ENCODE results near the gene DYNLT4.

DYNLT4 gene, protein sequence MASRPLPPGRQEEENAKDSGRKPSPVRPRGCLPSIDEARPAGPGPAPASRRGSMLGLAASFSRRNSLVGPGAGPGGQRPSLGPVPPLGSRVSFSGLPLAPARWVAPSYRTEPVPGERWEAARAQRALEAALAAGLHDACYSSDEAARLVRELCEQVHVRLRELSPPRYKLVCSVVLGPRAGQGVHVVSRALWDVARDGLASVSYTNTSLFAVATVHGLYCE

GRCh38 chr1:44806704-44807363 is at the start of gene DYNLT4:
DYNLT4 (minus strand) TSS chr1:44807351; CDS start chr1:44806668, 683 bp downstream.
- peak within 1 kb of the TSS; percentile 46 for H2AFZ ChIP-seq (ENCODE audit: low read depth, low read length)
- no peaks in the 10 kb centered on the region for H3K9me3 ChIP-seq (ENCODE audit: low read length)
- H3K27me3 ChIP-seq (ENCODE audit: insufficient read depth, low read length): no peaks in the 10 kb centered on the region
- H3K4me3 ChIP-seq (ENCODE audit: low read length): peak within 1 kb of the TSS; percentile 46
- H3K36me3 ChIP-seq (ENCODE audit: insufficient read depth, low read length): peaks cover 27% of the 10 kb centered on the region
- peaks cover 54% of the 10 kb centered on the region for H3K4me1 ChIP-seq (ENCODE audit: insufficient read depth, low read length)

- Histone ChIP-seq H3K4me3 (ENCODE audit: low read length) (no peak overlapping the region), H3K9me3 (ENCODE audit: low read length) (no peaks in the 10 kb centered on the region), H3K4me1 (ENCODE audit: insufficient read depth, low read length) (no peaks in the 10 kb centered on the region), H3K27me3 (ENCODE audit: insufficient read depth, low read length) (no peaks in the 10 kb centered on the region), H3K36me3 (ENCODE audit: insufficient read depth, low read length) (peaks cover 6% of the 10 kb centered on the region), H2AFZ (ENCODE audit: low read depth, low read length) (no peak overlapping the region)
These were observed 48.6 kb upstream of the DYNLT4 start for GRCh38 chr1:44855742-44856141.

DNA sequence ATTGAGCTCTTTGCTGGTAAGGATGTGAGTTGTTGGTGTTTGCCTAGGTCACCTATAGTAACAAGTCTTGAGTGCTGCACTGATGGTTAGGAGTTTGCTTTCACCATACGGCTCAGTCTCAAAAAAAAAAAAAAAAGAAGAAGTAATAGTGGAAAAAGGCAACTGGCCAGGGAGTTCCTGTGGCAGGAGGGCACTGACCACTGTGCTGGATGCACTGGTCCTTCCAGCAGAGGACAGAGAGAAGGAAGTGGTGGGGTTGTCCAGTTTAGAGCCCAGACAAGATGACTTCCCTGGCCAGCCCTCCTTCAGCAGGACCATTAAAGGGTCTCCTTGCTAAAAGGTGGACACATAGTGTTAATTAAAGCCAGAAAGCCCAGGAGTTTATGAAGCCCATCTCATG is 47.8 kb upstream of the DYNLT4 start:
- Histone ChIP-seq H3K9me3 (ENCODE audit: low read length) (no peaks in the 10 kb centered on the region), H3K27me3 (ENCODE audit: insufficient read depth, low read length) (no peaks in the 10 kb centered on the region), H2AFZ (ENCODE audit: low read depth, low read length) (no peak overlapping the region), H3K4me3 (ENCODE audit: low read length) (no peak overlapping the region), H3K36me3 (ENCODE audit: insufficient read depth, low read length) (peaks cover 6% of the 10 kb centered on the region), H3K4me1 (ENCODE audit: insufficient read depth, low read length) (no peaks in the 10 kb centered on the region)

- H3K4me1 ChIP-seq (ENCODE audit: insufficient read depth, low read length): no peaks in the 10 kb centered on the region
- H3K9me3 ChIP-seq (ENCODE audit: low read length): no peaks in the 10 kb centered on the region
- no peaks in the 10 kb centered on the region for H3K27me3 ChIP-seq (ENCODE audit: insufficient read depth, low read length)
- H2AFZ ChIP-seq (ENCODE audit: low read depth, low read length): no peak overlapping the region
- H3K36me3 ChIP-seq (ENCODE audit: insufficient read depth, low read length): peaks cover 4% of the 10 kb centered on the region
- no peak overlapping the region for H3K4me3 ChIP-seq (ENCODE audit: low read length)
These were observed 46.0 kb upstream of the DYNLT4 start for GRCh38 chr1:44853201-44853600.

GRCh38 chr1:44851308-44851707 is 44.2 kb upstream of the DYNLT4 start:
- Histone ChIP-seq H3K27me3 (ENCODE audit: insufficient read depth, low read length) (no peaks in the 10 kb centered on the region), H2AFZ (ENCODE audit: low read depth, low read length) (no peak overlapping the region), H3K4me1 (ENCODE audit: insufficient read depth, low read length) (no peaks in the 10 kb centered on the region), H3K36me3 (ENCODE audit: insufficient read depth, low read length) (peaks cover 2% of the 10 kb centered on the region), H3K9me3 (ENCODE audit: low read length) (no peaks in the 10 kb centered on the region), H3K4me3 (ENCODE audit: low read length) (no peak overlapping the region)

DNA sequence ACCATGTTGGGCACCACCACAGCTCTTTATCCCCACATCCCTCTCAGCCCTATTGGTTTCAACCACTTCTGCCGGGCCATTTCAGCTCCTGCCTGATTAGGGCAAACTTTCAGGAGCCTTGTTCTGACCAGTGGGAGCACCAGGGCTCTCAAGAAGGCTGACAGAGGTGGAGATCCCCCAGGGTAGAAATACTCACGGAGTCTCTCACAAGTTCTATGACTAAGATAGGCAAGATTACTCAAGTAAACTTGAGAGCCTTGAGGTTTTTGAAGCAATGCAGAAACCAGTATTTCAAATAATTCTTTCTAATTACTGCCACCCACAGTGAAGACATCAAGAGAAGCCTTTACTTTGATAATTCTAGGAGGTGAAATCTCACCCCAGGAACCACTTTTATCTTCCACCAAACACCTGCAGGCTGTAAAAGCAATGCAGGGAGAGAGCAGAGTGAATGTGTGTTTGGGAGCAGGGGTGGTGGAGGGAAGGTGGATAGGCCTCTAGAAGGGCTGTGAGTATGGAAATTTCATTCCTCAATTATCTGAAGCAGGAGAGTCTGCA is 42.5 kb upstream of the DYNLT4 start:
- no peak overlapping the region for H2AFZ ChIP-seq (ENCODE audit: low read depth, low read length)
- no peaks in the 10 kb centered on the region for H3K27me3 ChIP-seq (ENCODE audit: insufficient read depth, low read length)
- no peaks in the 10 kb centered on the region for H3K9me3 ChIP-seq (ENCODE audit: low read length)
- H3K4me3 ChIP-seq (ENCODE audit: low read length): no peak overlapping the region
- H3K4me1 ChIP-seq (ENCODE audit: insufficient read depth, low read length): no peaks in the 10 kb centered on the region
- no peaks in the 10 kb centered on the region for H3K36me3 ChIP-seq (ENCODE audit: insufficient read depth, low read length)

GRCh38 chr1:44848456-44849181 is 41.5 kb upstream of the DYNLT4 start:
- Histone ChIP-seq H3K4me3 (ENCODE audit: low read length) (no peak overlapping the region), H3K36me3 (ENCODE audit: insufficient read depth, low read length) (no peaks in the 10 kb centered on the region), H2AFZ (ENCODE audit: low read depth, low read length) (no peak overlapping the region), H3K27me3 (ENCODE audit: insufficient read depth, low read length) (no peaks in the 10 kb centered on the region), H3K4me1 (ENCODE audit: insufficient read depth, low read length) (peaks cover under 1% of the 10 kb centered on the region), H3K9me3 (ENCODE audit: low read length) (no peaks in the 10 kb centered on the region)

- no peaks in the 10 kb centered on the region for H3K27me3 ChIP-seq (ENCODE audit: insufficient read depth, low read length)
These were observed 40.7 kb upstream of the DYNLT4 start for GRCh38 chr1:44847845-44848244.

DNA sequence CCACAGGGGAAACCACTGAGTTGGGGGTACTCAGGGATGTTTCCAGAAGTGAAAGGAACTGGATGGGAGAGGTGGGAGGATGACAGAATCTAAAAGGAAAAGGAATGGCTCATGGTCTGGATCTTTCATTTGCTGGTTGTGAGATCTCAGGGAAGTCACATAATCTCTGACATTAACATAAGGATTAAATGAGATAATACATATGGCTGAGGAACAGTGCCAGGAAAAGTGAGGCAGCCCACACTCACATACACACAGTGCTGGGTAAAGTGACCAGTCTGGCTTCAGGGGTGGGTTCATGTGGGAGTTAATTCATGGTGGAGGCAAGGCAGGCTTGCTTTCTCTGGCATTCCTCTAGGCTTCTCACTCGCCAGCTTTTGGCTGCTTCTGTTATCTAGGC is 39.8 kb upstream of the DYNLT4 start:
- no peak overlapping the region for H3K4me3 ChIP-seq (ENCODE audit: low read length)
- H3K9me3 ChIP-seq (ENCODE audit: low read length): no peaks in the 10 kb centered on the region
- H2AFZ ChIP-seq (ENCODE audit: low read depth, low read length): no peak overlapping the region
- H3K27me3 ChIP-seq (ENCODE audit: insufficient read depth, low read length): no peaks in the 10 kb centered on the region
- peaks cover 8% of the 10 kb centered on the region for H3K4me1 ChIP-seq (ENCODE audit: insufficient read depth, low read length)
- no peaks in the 10 kb centered on the region for H3K36me3 ChIP-seq (ENCODE audit: insufficient read depth, low read length)

More at GRCh38 chr1:44847845-44848244, 40.7 kb upstream of the DYNLT4 start:
- Histone ChIP-seq H3K4me3 (ENCODE audit: low read length) (no peak overlapping the region), H3K9me3 (ENCODE audit: low read length) (no peaks in the 10 kb centered on the region), H3K36me3 (ENCODE audit: insufficient read depth, low read length) (no peaks in the 10 kb centered on the region), H3K4me1 (ENCODE audit: insufficient read depth, low read length) (peaks cover 3% of the 10 kb centered on the region), H2AFZ (ENCODE audit: low read depth, low read length) (no peak overlapping the region)

- H3K4me1 ChIP-seq (ENCODE audit: insufficient read depth, low read length): peaks cover 13% of the 10 kb centered on the region
- no peaks in the 10 kb centered on the region for H3K36me3 ChIP-seq (ENCODE audit: insufficient read depth, low read length)
- no peaks in the 10 kb centered on the region for H3K9me3 ChIP-seq (ENCODE audit: low read length)
These were observed 35.9 kb upstream of the DYNLT4 start, which contains the start of gene PTCH2 for GRCh38 chr1:44842862-44843655. PTCH2 (minus strand) TSS chr1:44843253; CDS start chr1:44842932, 321 bp downstream.

DNA sequence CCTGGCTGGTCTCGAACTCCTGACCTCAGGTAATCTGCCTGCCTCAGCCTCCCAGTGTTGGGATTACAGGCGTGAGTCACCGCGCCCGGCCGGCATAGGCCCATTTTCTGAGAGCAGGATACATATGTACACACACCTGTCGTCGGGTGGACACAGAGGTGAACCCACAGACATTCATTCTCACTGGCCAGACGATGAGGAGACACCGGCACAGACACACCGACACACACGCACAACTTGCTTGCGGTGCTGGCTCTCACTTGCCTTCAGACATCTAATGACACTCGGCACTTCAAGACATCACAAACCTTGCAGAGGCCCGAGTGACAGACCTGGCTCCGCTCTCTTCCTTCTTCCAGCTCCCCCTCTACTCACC is 35.3 kb upstream of the DYNLT4 start:
- Histone ChIP-seq H2AFZ (ENCODE audit: low read depth, low read length) (peak overlapping the region; percentile 46), H3K4me3 (ENCODE audit: low read length) (peak overlapping the region; percentile 54), H3K9me3 (ENCODE audit: low read length) (no peaks in the 10 kb centered on the region)

More at GRCh38 chr1:44842862-44843655, 35.9 kb upstream of the DYNLT4 start, which contains the start of gene PTCH2:
- no peaks in the 10 kb centered on the region for H3K27me3 ChIP-seq (ENCODE audit: insufficient read depth, low read length)
- H2AFZ ChIP-seq (ENCODE audit: low read depth, low read length): peak within 1 kb of the TSS; percentile 46
- H3K4me3 ChIP-seq (ENCODE audit: low read length): peak within 1 kb of the TSS; percentile 54

DNA sequence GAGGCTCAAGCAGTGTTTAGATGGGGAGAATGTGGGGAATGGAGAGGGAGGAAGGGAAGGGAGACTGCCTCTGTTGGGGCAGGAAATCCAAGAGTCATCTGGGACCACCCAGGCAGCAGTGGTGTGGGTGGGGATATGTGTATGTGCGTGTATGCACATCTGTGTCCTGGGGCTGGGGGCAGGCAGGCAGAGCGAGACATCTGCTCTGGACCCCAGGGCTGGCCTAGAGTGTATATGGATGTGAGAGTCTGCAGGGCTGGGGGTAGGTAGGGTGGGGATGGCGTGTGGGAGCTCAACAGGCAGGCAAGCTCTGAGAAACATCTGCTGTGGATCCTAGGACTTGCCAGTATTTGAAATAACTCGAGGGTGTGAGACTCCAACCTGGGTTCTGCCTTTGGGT is 32.4 kb upstream of the DYNLT4 start:
- Histone ChIP-seq H3K27me3 (ENCODE audit: insufficient read depth, low read length) (no peaks in the 10 kb centered on the region), H3K4me3 (ENCODE audit: low read length) (no peak overlapping the region), H2AFZ (ENCODE audit: low read depth, low read length) (no peak overlapping the region), H3K36me3 (ENCODE audit: insufficient read depth, low read length) (no peaks in the 10 kb centered on the region), H3K4me1 (ENCODE audit: insufficient read depth, low read length) (peaks cover 13% of the 10 kb centered on the region), H3K9me3 (ENCODE audit: low read length) (no peaks in the 10 kb centered on the region)

More for the DNA sequence above, 35.3 kb upstream of the DYNLT4 start:
- H3K36me3 ChIP-seq (ENCODE audit: insufficient read depth, low read length): no peaks in the 10 kb centered on the region
- H3K27me3 ChIP-seq (ENCODE audit: insufficient read depth, low read length): no peaks in the 10 kb centered on the region
- H3K4me1 ChIP-seq (ENCODE audit: insufficient read depth, low read length): peaks cover 13% of the 10 kb centered on the region
